Ecto neural progenitor cell (in vitro differentiated cells): ENCODE measurements around the gene CD38.

Source experiments
- DNase-seq: peaks from one replicate; pipeline ENCODE4 v3.0.0-alpha.2; 2018; ENCODE audit warnings: low spot score

The CD38 gene

DNA sequence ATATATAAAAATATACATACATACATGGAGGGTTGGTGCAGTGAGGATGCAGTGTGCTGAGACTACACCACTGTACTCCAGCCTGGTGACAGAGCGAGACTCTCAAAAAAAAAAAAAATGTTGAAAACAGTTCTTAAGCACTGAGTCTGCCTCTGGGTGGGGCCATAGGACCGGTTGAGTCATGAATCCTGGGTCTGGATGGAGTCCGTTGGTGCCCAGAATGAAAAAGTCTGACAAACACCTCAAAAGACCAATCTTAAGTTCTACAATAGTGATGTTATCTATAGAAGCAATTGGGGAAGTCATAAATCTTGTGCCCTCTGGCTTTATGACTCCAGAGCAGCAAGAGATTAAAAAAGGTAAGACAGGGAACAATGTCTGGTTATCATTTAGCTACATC, 90.0 kb downstream of the CD38 start:
- DNase-seq = no peak

DNA sequence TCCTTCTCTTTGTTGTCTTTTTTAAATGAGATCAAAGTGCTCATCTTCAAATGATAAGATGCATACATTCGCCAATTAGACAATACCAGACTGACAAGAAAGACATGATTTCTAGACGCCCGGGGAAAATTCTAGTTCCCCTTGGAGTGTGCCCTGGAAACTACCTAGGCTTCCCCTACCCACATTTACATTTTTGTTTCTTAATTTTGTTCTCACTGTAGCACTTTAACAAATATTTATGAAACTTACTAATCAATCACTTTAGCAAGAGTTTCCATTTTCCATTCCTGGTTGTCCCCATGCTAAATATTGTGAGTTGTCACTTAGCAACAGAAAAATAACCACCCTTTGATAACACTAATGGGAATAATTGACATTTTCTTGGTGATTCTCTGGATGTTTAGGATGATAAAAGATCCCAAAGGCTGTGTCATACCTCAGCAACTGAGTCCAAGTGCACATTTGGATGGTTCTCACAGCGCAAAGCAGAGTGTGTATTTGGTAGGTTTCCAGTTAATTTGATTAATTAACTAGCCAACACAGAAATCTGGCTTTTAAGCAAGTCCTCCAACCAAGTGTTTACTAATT, 90.8 kb downstream of the CD38 start:
- no peak for DNase-seq

DNA sequence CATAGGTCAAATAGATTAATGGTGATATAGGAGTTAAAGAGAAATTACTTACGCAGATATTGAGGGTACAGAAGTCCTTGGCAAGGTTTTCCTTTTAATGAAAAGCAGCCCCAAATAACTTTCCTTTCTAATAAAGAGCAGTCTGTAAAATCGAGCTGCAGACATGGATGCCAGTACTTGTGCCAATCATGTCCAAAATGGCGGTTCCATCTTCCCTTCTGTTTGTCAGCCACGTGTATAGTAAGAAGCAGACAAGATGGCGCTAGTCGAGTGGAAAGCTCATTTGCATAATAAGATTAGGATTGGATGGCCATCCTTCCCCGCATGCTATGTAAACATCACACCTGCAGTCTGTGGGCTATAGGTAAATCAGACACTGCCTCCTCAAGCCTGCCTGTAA, 92.0 kb downstream of the CD38 start:
- DNase-seq = no peak

DNA sequence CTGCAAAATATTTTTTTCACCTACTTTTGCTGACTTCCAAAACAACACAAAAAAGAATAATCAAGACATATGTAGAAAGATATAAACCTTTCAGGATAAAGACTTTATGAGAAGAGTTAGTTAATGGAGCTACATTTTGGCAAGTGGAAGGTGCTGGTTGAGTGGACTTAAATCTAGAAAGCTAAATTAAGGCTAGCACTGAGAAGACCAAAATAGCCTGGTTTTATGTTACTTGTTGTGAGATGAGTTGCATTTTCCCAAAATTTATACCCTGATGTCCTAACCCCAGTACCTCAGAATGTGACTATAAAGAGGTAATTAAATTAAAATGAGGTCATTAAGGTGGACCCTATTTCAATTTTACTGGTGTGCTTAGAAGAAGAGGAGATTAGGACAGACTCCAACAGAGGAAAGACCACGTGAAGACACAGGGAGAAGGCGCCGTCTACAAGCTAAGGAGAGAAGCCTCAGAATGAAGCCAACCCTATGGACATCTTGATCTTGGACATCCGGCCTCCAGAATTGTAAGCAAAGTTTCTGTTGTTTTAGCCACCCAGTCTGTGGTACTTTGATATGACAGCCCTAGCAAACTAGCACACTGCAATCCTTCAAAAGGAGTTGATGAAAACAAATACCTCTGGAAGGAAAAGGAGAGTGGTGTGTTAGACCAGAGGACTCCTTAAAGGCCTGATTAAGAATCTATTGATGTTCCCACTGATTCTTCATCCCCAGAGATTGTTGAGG, 93.0 kb downstream of the CD38 start:
- no peak for DNase-seq

DNA sequence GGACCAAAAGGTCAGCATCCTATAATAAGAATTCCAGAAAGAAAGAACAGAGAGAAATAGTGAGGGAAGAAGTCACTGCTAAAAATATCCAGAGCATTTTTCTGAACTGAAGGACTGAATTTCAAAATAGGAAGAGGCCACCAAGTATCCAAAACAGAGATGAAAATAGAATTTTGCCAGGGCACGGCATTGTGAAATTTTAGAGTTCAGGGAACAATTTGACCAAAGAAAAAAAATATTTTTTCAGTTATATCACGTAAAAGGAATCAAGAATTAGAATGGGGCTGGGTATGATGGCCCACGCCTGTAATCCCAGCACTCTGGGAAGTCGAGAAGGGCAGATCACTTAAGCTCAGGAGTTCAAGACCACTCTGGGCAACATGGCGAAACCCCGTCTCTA, 95.0 kb downstream of the CD38 start:
- DNase-seq = no peak

DNA sequence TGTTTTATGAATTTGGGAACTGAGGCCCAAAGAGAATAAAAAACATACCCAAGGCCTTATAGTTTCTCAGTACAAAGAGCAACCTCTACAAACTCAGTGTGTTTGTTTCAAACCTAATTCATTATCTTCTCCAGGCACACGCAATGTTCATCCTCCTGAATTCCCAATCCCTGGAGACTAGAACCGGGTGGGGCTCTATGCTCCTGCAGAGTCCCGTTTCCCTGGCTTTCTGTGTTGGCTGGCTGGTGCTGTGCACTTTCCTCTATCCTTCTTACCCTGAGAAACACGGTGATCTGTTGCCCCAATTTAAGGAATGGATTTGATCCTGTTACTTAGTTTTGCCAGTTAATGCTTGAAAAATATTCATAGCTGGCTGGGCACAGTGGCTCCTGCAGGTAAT, 96.5 kb downstream of the CD38 start:
- DNase-seq = no peak

DNA sequence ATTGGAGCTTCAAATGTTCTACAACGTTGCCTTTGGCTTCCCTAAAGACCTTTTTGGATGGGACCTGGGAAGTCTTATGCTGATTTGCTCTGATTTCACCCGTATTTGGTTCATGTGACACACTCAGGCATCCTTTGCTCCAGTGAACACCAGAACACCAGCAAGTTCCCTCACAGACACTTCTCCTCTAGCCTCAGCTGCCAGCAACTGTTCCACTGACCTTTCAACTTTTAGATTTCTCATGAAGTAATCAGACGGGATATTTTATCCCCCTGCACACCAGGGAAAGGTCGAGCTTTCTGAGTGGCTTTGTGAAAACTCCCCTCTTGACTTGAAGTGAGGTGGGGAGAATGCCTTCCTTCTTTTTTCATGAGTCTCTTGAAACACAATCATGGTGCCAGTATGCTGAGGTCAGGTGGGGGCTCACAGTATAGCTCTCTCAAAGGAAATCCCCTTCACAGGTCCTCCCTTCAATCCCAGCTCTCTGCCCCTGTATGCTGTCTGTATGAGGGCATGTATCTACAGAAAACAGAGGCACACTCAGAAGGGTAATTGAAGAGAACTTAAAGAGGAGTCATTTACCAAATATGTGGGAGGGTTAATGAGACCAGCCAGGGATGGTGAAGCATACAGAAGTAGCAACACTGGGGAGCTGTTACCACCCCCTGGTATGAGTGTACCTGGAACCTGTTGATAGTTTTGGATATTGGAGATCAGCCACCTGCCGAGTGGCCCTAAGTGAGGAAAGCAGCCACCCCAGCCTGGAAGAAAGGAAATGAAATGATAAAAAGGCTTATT, 97.7 kb downstream of the CD38 start:
- DNase-seq = no peak

DNA sequence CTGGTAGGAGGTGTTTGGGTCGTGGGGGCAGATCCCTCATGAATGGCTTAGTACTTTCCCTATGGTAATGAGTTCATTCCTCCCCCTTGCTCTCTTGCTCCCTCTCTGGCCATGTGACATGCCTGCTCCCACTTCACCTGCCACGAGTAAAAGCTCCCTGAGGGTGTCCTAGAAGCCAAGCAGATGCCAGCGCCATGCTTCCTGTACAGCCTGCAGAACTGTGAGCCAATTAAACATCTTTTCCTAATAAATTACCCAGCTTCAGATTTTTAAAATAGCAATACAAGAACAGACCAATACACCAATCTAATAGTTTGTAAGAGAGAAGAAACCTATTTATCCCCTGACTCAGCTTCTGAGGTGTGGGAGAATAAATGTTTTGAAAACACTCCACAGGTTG, 99.9 kb downstream of the CD38 start:
- DNase-seq = no peak

DNA sequence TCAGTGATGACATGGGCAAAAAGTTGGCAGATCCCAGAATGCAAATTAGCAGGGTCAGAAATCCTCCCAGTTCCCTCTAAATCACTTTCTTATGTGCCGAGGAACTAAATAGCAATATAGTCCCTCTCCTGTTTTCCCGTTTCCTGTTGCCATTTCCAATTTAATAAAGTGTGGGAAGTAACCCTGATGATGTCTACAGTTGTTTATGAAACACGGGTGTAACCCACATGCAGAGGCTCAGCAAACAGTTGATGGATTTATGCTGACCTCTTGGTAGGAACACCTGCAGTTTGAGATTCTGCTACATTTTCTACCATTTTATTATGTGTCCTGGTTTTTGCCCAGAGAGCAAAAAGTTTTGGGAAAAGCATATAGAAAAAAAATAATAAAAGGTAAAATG, 103.7 kb downstream of the CD38 start:
- no peak for DNase-seq

DNA sequence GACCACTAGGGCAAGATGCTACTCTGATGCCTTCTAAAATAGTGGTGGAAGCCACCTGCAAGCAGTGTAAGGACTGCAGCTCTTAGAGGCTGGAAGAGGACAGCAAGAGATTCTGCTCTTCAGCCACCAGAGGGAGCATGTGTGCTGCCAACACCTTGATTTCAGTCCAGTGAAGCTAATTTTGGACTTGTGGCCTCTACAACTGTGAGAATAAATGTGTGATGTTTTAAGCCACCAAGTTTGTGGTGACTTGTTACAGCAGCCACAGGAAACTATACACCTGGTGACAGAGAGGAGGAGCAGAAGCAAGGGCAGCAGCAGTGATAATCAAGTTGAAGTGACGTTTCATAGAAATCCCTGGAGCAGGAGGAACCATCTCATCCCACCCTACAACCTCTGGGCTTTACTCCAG, 104.6 kb downstream of the CD38 start:
- peak; percentile 52 for DNase-seq

DNA sequence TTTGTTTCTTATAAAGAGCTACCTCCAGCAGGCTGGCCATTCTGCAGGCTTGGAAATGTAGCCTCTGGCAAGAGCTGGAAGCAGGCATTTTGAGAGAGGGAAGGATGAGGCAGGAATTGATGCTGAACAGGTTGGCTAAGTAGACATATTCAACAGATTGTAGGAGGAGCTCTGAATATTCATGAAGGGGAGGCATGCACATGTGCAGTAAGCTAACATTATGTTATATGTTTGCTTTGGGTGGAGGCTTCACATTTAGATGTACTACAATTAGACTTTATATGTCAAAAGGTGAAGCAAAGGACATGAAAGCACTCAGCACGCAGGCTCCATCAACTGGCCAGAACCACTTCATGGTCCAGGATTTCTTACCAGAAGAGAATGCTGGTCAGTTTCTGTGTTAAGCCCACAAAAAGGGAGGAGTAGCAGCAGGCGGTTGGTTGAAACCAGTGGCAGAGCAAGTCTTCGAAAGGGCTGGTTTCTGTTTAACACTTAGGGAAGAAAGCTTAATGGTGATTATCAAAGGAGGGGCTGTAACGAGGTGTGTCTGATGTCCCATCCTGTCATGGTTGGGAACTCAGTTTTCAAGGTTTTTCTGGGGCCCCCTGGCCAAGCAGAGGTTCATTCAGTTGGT, 105.6 kb downstream of the CD38 start:
- no peak for DNase-seq

DNA sequence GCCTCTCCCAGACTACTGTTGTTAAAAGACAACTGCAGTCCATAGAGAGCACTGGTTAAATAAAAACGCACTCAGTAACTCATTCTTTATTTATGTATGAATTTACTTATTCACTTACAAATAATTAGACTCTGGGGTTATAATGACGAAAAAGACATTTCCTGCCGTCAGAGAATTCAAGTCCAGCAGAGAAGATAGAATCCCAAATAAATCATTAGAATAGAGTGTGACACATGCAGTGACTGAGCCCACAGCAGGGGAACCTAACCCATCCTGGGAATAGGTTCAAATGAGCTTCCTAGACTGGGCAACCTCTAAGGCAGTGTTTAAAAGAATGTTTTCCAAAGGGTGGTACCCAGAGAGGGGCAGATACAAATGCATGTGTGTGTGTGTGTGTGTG, 106.5 kb downstream of the CD38 start:
- DNase-seq = no peak

DNA sequence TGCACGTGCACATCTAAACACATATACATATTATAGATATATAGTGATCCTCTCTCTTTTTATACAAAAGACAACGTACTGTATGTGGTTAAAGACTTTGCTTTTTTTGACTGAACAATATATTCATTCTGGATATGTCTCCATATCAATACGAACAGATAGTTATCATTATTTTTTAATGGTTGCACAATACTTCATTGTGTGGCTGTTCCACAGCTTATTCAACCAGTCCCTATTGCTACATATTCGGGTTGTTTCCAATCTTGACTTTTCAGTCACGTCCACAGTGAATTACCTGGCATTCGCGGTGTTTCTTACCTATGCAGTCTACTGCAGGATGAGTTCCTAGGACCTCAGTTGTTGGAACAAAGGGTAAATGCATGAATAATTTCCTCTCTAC, 107.3 kb downstream of the CD38 start:
- no peak for DNase-seq

DNA sequence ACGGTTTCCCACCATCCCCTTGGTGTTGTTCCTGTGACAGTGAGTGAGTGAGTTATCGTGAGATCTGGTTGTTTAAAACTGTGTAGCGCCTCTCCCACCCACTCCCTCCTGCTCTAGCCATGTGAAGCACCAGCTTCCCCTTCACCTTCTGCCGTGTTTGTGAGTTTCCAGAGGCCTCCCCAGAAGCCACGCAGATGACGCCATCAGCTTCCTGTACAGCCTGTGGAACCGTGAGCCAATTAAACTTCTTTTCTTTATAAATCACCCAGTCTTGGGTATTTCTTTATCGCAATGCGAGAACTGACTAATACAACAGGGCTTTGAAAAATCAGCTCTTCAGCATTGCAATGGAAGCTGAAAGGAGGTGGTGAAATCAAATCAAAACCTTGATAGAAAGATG, 110.4 kb downstream of the CD38 start:
- no peak for DNase-seq

DNA sequence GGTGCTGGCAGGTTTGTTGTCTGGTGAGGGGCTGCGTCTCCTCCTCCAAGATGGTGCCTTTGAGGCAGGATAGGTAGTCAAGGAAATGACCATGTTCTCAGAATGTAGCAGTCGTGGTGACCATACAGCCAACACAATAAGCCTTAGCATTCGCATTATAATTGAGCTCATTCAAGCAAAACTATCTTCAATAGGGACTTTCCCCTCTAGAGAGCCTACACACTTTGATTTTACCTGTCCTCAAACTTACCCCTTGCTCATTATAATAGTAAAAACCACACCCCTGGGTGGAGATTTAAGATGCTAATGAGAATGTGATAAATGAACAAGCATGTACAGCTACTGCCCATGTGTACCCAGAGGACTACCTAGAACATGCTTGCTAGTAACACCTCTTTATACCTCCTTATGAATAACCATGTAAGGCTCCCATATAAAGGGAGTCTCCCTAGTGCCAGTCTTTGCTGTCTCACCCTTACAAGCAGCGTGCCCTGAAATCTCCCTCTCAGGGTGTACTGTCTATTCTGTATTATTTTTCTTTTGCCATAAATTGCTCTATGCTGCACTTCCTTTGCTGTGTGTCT, 112.2 kb downstream of the CD38 start:
- DNase-seq = no peak

DNA sequence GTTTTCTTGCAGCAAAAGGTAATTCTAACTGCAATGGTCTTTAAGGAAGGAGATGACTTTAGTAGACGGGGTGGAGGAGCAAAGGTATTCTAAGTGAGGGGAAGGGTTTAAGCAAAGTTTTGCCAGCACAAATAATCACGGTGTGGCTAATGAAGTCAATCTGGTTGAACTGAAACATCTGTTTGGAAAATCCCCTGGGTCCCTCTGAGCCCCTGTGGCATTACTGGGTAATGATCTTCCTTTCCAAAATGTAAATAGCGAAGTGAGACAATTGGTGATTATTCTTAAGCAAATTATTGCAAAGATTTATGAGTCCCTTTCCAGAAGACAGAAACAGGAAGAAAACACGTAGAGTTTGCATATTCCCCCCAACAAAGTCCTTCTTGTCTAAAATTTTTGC, 113.2 kb downstream of the CD38 start:
- DNase-seq = no peak

DNA sequence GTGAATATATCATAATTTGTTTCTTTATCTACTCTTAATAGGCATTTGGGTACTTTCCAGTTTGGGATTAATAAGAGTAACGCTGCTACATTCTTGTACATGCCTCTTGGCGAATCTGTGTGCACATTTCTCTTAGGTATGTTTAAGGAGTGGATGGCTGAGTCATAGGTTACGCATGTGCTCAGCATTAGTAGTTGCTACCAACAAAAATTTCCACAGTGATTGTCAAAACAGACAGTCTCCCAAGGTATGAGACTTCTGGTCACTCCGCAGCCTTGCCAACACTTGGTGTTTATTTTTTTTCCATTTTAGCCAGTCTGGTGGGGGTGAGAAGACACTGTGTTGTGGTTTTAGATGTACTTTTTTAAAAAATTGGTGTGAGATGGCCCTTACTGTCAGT, 115.8 kb downstream of the CD38 start:
- DNase-seq = no peak

DNA sequence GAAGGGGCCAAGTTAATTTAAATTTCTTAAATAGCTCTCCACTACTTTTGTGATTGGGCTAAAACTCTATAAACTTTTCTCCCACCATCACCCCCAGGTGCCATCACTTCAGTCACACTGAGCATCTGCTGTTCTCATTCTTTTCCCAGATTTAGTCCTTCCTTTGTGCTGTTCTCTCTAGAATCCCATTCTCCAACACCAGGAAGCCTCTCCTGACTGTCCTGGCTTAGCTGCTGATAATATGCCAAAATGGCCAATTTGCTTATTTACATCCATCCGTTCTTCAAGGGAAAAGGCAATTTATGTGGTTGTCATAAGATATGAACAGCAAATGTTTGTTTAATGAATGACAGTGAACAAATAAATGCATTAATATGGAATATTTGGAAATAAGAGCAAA, 116.3 kb downstream of the CD38 start:
- no peak for DNase-seq

DNA sequence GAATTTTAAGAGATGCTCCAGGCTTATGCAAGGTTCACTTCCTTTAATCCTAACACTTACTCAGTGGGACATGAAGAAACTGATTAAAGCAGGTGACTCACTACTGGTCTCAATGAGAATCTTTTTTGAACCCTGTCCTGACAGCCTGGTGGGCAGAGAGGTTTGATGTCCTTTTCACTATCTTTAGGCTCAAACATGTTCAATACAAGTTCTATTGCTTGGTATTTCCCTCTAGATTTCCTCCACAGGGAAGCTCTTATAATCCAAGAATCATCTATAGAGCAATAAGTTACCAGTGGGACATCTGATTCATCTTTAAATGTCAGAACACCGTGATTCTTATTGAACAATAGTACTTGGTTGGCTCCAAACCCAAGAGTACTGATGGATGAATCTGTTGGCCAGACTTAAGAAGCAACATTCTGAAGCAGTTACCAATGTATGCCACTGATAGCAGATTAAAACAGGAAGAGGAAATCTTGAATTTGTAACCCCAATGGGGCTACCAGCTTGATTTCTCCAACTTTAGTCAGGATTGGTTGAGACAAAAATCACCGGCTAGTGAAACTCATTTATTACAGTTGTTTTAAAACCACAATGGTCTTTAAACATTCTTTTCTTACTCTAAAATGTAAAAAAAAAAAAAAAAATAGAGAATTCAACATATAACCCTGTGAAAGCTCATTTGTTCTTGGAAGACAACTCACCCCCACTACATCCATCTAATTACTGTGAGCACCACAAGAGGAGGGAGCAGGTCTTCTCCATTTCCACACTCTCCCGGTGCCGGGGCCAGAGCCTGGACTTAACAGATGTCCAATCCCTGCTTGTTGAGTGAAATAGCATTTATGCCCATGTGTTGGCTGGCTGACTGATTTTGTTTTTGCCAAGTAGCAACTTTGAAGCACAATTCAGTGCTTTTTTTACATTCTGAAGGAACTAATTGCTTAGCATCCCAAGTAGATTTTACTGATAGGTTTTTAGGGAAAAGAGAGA, 117.1 kb downstream of the CD38 start:
- DNase-seq = no peak

DNA sequence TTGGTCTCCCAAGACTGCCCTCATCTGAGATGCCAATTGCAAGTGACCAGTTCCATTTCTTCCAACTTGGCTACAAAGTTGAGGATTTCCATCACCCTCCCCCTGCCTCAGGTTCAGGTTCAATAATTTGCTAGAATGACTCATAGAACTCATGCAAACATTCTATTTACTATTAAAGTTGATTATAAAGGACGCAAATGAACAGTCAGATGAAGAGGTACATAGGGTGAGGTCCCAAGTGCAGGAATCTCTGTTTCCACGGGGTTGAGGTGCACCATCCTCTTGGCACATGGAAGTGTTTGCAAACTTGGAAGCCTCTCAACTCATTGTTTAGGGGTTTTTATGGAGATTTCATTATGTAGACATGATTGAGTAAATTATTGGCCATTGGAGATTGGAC, 119.4 kb downstream of the CD38 start:
- no peak for DNase-seq

DNA sequence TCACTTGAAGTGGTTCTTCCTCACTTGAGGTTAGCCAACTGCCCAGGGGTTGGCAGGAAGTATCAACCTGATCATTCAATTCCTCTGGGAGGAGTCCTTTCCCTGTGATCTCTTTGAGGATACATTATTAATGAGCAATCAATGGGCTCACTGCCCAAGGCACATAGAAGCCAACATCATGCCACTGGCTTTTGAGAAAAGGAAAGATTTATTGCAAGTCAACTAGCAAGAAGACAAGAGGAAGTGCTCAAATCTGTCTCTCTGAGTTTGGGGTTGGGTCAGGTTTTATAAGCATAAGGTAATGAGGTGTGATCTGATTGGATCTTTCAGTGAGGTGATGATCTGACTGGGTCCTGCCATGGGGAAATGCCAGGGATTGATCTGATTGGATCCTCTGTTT, 120.8 kb downstream of the CD38 start:
- no peak for DNase-seq
